Stimulated activated CD4-positive, alpha-beta T cell treated with anti-CD3 and anti-CD28 coated beads, Interleukin-1b, Interleukin-23, amount 100 ng/mL, for 24 hours (primary cell): ENCODE data around the gene MBNL3.

ENCODE experiments used
- DNase-seq, 4 experiments: peaks; one replicate each; pipeline ENCODE4 v3.0.0-alpha.2; 2020; ENCODE audit warnings: low read depth in 4 of 4, low spot score in 1 of 4

Gene MBNL3

GRCh38 chrX:132488819-132489577 lies at the start of gene MBNL3:
TSS of gene MBNL3 (minus strand) at chrX:132489038. CDS start at chrX:132439611, 49,427 bp downstream.
- peak in 2 of 4 experiments; percentile 25 to 35 for DNase-seq

DNA sequence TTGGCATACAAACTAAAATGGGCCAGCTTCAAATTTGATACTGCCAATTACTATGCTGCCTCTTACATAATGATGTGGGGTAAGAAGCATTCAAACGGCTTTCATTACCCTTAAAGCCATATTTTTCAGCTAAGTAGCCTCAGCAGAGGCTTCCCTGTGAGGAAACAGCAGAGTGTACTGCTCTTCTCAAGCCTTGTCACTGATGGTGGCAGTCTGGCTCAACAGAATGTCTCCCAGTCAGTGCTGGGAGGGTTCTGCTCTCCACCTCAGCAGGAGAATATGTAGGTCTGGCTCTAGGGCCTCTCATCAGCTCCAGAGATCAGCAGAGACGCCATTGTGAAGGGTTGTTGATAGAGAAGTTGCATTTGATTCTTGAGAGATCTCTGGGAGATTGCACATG lies 44.6 kb upstream of the MBNL3 start:
- no peak for DNase-seq

- no peak for DNase-seq
Measured at GRCh38 chrX:132532913-132533312, 44.1 kb upstream of the MBNL3 start.

DNA sequence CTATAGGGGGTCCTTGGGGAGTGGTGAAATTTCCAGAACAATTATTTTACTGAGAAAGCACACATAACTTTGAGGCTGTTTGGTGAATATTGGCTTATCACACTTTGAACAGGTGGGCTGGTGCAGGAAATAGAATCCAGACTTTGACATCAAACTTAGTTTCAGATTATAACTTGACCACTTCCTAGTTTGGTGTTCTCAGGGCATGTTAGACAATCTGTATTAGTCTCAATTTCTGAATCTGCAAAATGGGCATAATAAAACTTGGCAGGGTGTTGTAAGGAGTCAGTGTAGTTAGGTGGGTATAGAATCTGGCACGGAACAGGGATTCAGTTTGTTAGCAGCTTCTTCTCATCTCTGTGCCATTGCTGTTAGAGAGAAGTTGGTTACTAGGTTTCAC lies 43.3 kb upstream of the MBNL3 start:
- no peak for DNase-seq

GRCh38 chrX:132520792-132521191 lies 32.0 kb upstream of the MBNL3 start:
- DNase-seq, result no peak

- DNase-seq, result no peak
Measured at GRCh38 chrX:132520213-132520612, 31.4 kb upstream of the MBNL3 start.

GRCh38 chrX:132518401-132518800 lies 29.6 kb upstream of the MBNL3 start:
- no peak for DNase-seq

DNA sequence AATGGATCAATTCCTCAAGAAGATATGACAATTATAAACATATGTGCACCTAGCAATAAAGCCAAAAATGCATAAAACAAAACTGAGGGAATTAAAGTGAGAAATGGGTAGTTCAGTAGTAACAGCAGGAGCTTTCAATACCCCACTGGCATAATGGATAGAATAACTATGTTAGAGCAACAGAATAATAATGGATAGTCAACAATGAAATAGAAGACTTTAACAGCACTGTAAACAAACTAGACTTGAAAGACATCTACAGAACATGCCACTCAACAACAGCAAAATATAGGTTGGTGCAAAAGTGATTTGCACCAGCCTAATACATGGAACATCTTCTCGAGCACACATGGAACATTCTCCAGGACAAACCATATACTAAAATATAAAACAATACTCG lies 20.0 kb upstream of the MBNL3 start:
- DNase-seq, result no peak

DNA sequence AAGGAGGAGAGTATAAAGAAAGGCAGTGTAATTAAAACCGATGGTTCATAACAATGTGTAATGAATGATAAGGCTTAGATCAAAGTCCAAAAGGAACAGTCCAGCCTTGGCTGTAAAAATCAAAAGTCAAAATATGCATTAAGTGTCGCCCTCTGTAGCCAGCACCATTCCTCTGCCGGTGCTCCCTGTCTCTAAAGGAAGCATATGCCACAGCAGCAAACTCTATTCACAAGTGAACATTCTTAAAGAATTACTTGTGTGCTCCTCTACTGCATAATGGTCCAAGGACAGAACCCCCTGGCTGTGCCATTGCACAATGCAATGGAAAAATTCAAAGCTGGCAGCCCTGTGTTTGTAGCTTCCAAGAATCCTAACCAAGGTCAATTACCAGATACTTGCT lies 16.3 kb upstream of the MBNL3 start:
- no peak for DNase-seq

DNA sequence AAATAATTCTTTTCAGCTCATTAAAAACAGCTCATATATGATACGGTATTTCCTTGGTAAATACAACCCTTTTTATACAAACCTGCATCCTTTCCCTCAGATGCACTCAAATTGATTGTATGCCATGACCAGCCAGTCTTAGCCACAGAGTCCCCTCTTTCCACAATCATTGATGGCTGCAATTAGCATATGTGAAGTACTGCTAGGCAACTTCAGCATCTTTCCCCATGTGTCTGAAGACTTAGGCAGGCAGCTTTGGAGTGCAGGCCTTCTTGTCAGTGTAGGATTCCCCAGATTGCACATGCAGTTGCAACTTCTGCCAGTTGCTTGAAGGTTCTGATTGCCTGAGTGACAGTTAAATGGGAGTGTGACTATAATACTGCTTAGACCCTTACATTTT lies 15.6 kb upstream of the MBNL3 start:
- DNase-seq, result no peak

GRCh38 chrX:132501606-132502005 lies 12.8 kb upstream of the MBNL3 start:
- DNase-seq, result no peak

GRCh38 chrX:132497432-132497831 lies 8.6 kb upstream of the MBNL3 start:
- no peak for DNase-seq

GRCh38 chrX:132493095-132493494 lies 4.3 kb upstream of the MBNL3 start:
- DNase-seq, result no peak

DNA sequence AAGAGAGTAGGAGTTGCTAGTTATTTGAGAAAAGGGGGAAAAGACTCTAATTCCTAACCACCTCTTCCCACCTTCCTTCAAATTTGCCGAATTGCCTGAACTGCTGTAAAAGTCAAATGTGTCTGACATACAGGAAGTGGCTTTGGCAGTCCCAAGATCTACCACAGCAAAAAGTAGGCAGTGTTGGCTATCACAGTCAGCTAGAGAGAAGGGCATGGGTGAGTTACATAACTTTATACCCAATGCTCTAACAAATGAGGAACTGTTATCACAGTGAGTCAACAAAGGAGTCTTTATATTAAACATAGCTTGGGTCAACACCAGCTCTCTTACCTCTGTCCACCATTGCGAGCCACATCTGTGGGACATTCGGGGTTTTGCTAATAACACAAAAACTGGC lies 2.4 kb upstream of the MBNL3 start:
- no peak for DNase-seq

- DNase-seq, result peak in 2 of 4 experiments; percentile 11 to 16
Measured at GRCh38 chrX:132489578-132490419, 961 bp upstream of the MBNL3 start.

DNA sequence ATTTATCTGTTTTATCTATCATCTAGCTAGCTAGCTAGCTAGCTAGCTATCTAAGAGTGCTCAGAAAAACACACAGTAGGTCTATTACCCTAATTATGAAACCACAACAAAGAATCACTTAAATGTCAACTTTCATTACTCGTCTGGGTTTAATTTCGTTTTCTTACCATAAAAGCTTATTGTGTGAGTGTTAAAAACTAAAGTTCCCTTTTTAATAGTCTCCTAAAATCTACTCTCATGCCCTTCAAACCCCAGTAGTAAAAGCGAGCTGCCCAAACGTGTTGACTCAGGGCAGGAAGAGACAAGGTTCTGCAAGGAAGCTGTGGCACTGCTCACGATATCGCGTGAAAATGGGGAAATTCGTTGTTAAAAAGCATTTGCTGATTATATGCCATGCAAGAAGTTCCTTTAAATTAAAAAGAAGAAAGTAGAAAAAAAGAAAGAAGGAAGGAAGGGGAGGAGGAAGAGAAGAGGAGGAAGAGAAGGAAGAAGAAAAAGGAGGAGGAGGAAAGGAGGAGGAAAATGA lies 595 bp downstream of the MBNL3 start:
- DNase-seq, result no peak

DNA sequence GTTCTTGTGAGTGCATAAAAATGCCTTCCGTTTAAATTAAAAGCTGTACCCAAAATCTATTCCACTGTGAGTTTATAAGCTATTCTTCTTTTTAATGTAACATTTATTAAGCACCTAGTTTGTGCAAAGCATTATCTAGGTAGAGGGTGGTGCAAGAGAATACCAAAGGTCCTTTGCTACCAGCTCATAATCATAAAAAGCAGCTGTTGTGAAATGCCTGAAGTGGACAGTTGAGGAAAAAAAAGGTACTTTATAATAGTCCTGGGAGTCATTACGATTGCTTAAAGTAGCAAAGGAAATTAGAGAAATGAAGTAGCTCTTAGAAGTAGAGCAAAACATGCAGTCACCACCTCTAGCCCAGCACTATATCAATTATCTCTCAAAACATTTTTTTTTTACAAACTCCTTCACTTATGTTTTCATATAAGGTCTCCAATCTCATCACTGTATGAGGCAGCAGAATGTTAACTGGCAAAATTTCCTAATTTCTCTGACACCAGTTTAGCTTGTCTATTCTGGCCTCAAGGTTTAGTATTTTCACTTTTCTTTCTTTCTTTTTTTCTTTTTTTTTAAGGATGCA lies 2.1 kb downstream of the MBNL3 start:
- DNase-seq, result no peak

DNA sequence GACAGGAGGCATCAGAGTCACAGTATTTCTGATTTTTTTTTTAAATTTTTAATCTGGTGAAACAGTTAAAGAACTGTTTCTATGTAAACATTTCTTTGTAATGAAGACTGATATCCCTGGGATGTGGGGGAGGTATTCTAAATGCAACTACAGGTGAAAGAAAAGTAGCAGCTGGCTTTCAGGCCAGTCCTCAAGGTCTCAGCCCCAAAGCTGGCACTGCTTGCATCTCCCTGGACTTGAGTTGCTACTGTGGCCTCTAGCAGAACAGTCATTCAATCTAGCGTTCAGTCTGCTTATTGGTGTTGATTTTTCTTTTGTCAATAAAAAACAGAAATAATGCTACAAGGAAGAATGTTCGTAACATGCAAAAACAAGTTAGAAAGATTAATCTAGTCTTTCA lies 4.9 kb downstream of the MBNL3 start:
- DNase-seq, result no peak

GRCh38 chrX:132483488-132483887 lies 5.3 kb downstream of the MBNL3 start:
- no peak for DNase-seq

GRCh38 chrX:132482632-132483031 lies 6.2 kb downstream of the MBNL3 start:
- no peak for DNase-seq

DNA sequence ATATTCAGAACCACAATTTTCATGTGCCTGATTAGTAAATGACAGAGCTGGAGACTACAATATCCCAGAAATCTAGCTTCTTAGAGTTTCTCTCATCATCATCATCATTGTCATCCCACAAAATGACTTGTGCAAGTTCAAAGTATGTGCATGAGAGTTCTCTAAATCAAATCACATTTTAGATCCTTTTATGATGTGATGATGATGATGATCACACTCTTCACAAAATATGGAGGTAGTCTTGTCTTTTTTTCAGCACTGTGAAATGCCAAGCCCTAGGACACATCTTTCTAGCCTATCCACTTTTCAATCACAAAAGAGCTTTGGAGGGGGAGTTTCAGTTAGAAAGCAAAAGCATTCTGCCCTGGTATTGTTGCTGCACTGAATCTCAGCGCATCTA lies 7.4 kb downstream of the MBNL3 start:
- no peak for DNase-seq
